Kidney (tissue), 14 donors: ENCODE data around the gene DNAJC19. TPM values are rescaled to one million over a fixed set of nuclear protein-coding genes. Genes with fewer than 3 reads are reported as not detected.
"Not testable (repeated sequence)": the region's sequence is repeated elsewhere in the genome, so short reads cannot be mapped to it uniquely, and the experiment has no call there.

Experiments used
- DNase-seq, 5 donors: peaks; one replicate each; pipeline ENCODE4 v3.0.0-alpha.2; 2013 to 2020
- FAIRE-seq: peaks from 2 replicates; lab custom pipeline; 2012; peaks lifted over from hg19 to GRCh38; lab: Jason Lieb, UNC
- H3K27ac ChIP-seq, 2 donors: one replicate each; pipeline ENCODE4 v1.7.0; 2013; ENCODE audit warnings: low read depth in 2 of 2, low read length in 2 of 2, inconsistent platforms in 1 of 2
- H3K27me3 ChIP-seq: one replicate; pipeline ENCODE4 v1.7.1; 2013; ENCODE audit warnings: low read length, inconsistent platforms; ENCODE audit not compliant: control insufficient read depth, insufficient read depth
- H3K36me3 ChIP-seq, 3 donors: one replicate each; pipeline versions ENCODE4 v1.7.0 to v1.7.1; 2013; ENCODE audit warnings: low read length in 3 of 3, control low read depth in 1 of 3, inconsistent platforms in 1 of 3; ENCODE audit not compliant: insufficient read depth in 3 of 3, control insufficient read depth in 2 of 3
- H3K4me1 ChIP-seq, 3 donors: one replicate each; pipeline versions ENCODE4 v1.7.0 to v1.7.1; 2013; ENCODE audit warnings: low read length in 3 of 3, inconsistent platforms in 1 of 3, low read depth in 1 of 3; ENCODE audit not compliant: control insufficient read depth in 2 of 3, insufficient read depth in 2 of 3
- H3K4me3 ChIP-seq, 3 donors: one replicate each; pipeline versions ENCODE4 v1.7.0 to v1.8.1; 2013; ENCODE audit warnings: low read length in 3 of 3, control low read depth in 1 of 3, inconsistent platforms in 1 of 3
- H3K9ac ChIP-seq, 3 donors: one replicate each; pipeline versions ENCODE4 v1.7.0 to v1.7.1; 2013; ENCODE audit warnings: low read length in 3 of 3, control low read depth in 1 of 3, inconsistent platforms in 1 of 3
- H3K9me3 ChIP-seq, 3 donors: one replicate each; pipeline versions ENCODE4 v1.7.0 to v1.7.1; 2013; ENCODE audit warnings: low read length in 3 of 3, control low read depth in 1 of 3, inconsistent platforms in 1 of 3; ENCODE audit not compliant: control insufficient read depth in 2 of 3, insufficient read depth in 1 of 3
- CTCF ChIP-seq: IDR thresholded peaks from 3 replicates; pipeline ENCODE4 v1.5.1; 2012; ENCODE audit warnings: mild to moderate bottlenecking, moderate library complexity, borderline replicate concordance; ENCODE audit not compliant: insufficient read depth; ENCODE audit errors: extremely low read depth
- intact Hi-C: fragments of 100-400 bp; cut with DNase I; formaldehyde crosslinking; loops from one replicate; pipeline ENCODE4 v1.11.1; 2022
- polyA plus RNA-seq: library from polyadenylated mRNA; stranded (reverse); fragments of 350-450 nt; fragmentation: Illumina TruSeq; extraction: RNeasy Lipid Tissue Mini Kit (QIAGEN cat#74804); gene quantifications from one replicate; pipeline ENCODE4 v1.2.3, GENCODE V29; 2014; ENCODE audit warnings: low read depth, low replicate concordance; ENCODE audit not compliant: insufficient read depth
- total RNA-seq: library from RNA; stranded (reverse); fragmentation: NEBNext Ultra II Directional; extraction: Animal tissue kit (Norgen Biotek cat#: 25700); gene quantifications from one replicate; pipeline ENCODE4 v1.2.1, GENCODE V29; 2021
- donor health status: control.
- donor health status: control.
- donor health status: control.
- donor health status: control.
- donor health status: control.
- donor health status: DM: yes; HTN: yes; CAD: no.
- donor health status: Normal renal cell carcinoma (clear cell type).

The DNAJC19 gene
- total and polyA plus RNA-seq, 2 donors from 2014 or later: 48.4 to 120 TPM

GRCh38 chr3:181007262-181007661 lies 17.7 kb upstream of the DNAJC19 start:
- intact Hi-C loops: no loop called here
- no peak for DNase-seq
- Histone ChIP-seq H3K9me3 (no peaks in the 10 kb centered on the region), H3K4me3 (no peak overlapping the region), H3K9ac (no peak overlapping the region), H3K36me3 (no peaks in the 10 kb centered on the region), H3K27me3 (no peaks in the 10 kb centered on the region), H3K4me1 (no peaks in the 10 kb centered on the region), H3K27ac (no peak overlapping the region)
- TF ChIP-seq CTCF: no peak
- FAIRE-seq: no peak

GRCh38 chr3:181006541-181006940 lies 17.0 kb upstream of the DNAJC19 start:
- TF ChIP-seq CTCF: no peak
- FAIRE-seq: no peak
- no peak for DNase-seq

GRCh38 chr3:181003469-181003868 lies 13.9 kb upstream of the DNAJC19 start:
- H3K9ac ChIP-seq, intact Hi-C loops, DNase-seq, H3K36me3 ChIP-seq, H3K27ac ChIP-seq, FAIRE-seq, H3K27me3 ChIP-seq, H3K4me1 ChIP-seq, H3K4me3 ChIP-seq, H3K9me3 ChIP-seq: not testable (repeated sequence)

More at GRCh38 chr3:181006541-181006940, 17.0 kb upstream of the DNAJC19 start:
- intact Hi-C loops: no loop called here
- no peak overlapping the region for H3K27ac ChIP-seq
- no peaks in the 10 kb centered on the region for H3K36me3 ChIP-seq
- no peaks in the 10 kb centered on the region for H3K4me1 ChIP-seq
- H3K4me3 ChIP-seq: no peak overlapping the region
- no peaks in the 10 kb centered on the region for H3K27me3 ChIP-seq
- no peaks in the 10 kb centered on the region for H3K9me3 ChIP-seq
- H3K9ac ChIP-seq: no peak overlapping the region

- H3K27ac ChIP-seq, H3K4me3 ChIP-seq, intact Hi-C loops, H3K27me3 ChIP-seq, DNase-seq, H3K9ac ChIP-seq, H3K4me1 ChIP-seq, H3K9me3 ChIP-seq, H3K36me3 ChIP-seq, FAIRE-seq: not testable (repeated sequence)
Observed at GRCh38 chr3:181002331-181002730, 12.8 kb upstream of the DNAJC19 start.
